Measurements from ENCODE around the gene GRAP2. TPM values are rescaled to one million over a fixed set of nuclear protein-coding genes. Genes with fewer than 3 reads are reported as not detected.

Gene GRAP2
- total RNA-seq, 1 donor from 2014 or later: 10.1 TPM

GRCh38 chr22:39927544-39927943, 26.7 kb downstream of the GRAP2 start:
- peaks cover 57% of the 10 kb centered on the region for H3K27me3 ChIP-seq
- no peak for ATAC-seq
- H3K27ac ChIP-seq: no peak overlapping the region
- no peaks in the 10 kb centered on the region for H3K9me3 ChIP-seq
- TF ChIP-seq, protein P1, sequence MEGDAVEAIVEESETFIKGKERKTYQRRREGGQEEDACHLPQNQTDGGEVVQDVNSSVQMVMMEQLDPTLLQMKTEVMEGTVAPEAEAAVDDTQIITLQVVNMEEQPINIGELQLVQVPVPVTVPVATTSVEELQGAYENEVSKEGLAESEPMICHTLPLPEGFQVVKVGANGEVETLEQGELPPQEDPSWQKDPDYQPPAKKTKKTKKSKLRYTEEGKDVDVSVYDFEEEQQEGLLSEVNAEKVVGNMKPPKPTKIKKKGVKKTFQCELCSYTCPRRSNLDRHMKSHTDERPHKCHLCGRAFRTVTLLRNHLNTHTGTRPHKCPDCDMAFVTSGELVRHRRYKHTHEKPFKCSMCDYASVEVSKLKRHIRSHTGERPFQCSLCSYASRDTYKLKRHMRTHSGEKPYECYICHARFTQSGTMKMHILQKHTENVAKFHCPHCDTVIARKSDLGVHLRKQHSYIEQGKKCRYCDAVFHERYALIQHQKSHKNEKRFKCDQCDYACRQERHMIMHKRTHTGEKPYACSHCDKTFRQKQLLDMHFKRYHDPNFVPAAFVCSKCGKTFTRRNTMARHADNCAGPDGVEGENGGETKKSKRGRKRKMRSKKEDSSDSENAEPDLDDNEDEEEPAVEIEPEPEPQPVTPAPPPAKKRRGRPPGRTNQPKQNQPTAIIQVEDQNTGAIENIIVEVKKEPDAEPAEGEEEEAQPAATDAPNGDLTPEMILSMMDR (IDR thresholded peaks at IDR 0.05): peak; percentile 7
- peak overlapping the region; percentile 13 for H3K4me3 ChIP-seq
- no peak for DNase-seq
- H3K36me3 ChIP-seq: no peaks in the 10 kb centered on the region
- intact Hi-C loops (cut with DNase I): no loop called here
- peaks cover 6% of the 10 kb centered on the region for H3K4me1 ChIP-seq

DNA sequence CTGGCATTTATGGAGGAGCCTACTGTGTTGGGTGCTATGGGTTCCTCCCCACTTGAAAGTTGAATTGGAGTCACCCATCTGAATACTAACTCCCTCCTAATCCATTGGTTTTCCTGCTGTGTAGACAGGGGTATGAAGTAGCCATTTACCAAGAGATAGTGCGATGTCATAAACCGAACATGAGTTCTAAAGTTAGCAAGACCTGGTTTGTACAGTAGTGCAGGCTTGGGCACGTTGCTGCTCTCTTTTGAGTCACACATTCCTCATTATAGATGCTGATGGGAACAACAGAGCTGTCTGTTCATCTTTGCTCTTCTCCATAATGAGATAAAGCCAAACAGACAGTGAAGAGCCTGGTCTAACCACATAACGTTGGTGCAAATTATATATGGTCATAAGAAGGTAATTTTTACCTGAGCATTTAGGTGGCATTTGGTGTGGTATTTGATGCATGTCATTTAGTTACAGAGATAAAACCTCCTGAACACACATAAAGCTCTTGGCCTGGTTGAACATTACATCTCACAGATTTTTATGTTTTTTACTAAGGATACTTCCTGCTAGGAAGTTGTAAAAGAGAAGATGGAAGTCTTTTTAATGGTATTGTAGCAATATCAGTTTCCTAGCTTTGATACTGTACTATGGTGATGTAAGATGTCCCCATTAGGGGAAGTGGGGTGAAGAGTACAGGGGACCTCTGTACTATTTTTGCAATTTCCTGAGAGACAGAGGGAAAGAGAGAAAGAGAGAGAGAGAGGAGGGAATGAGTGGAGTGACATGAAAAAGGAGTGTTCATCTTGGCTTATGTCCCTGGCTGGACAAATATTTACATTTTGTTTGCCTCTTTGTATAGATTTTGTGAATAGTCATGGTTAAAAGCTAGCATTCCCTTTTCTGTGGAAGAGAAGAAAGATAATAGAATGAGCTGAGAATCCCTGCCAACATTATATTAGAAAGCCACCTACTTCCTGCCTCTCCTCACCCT, 27.9 kb downstream of the GRAP2 start:
- H3K27me3 ChIP-seq: peaks cover 54% of the 10 kb centered on the region
- no peaks in the 10 kb centered on the region for H3K36me3 ChIP-seq
- peaks cover 6% of the 10 kb centered on the region for H3K4me1 ChIP-seq
- intact Hi-C loops (cut with DNase I): no loop called here
- H3K9me3 ChIP-seq: no peaks in the 10 kb centered on the region
- H3K27ac ChIP-seq: no peak overlapping the region
- TF ChIP-seq, protein P1 (IDR thresholded peaks at IDR 0.05): no peak
- no peak for DNase-seq
- ATAC-seq: peak; percentile 70
- no peak overlapping the region for H3K4me3 ChIP-seq

DNA sequence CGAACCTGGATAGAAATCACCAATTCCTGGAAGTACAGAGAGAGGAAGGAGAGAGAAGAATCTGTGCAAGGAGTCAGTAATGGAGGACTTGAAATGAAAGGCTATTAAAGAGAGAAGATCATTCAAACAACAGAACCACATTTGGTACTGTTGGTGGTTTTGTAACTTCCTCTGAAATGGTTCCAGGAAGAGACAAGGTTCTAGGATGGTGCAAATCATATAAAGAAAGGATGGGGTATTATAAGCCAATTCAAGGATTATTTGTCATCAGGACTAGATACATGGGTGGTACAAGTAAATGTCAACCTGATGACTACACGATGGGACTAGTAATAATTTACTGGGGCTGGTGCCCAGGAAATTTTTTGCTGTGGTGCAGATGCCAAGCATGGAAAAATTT, 30.4 kb downstream of the GRAP2 start:
- TF ChIP-seq, protein P1 (IDR thresholded peaks at IDR 0.05): no peak
- intact Hi-C loops (cut with DNase I): no loop called here
- DNase-seq: no peak
- Histone ChIP-seq H3K27ac (no peak overlapping the region), H3K4me3 (no peak overlapping the region), H3K9me3 (no peaks in the 10 kb centered on the region), H3K27me3 (peaks cover 41% of the 10 kb centered on the region), H3K36me3 (no peaks in the 10 kb centered on the region), H3K4me1 (no peaks in the 10 kb centered on the region)
- no peak for ATAC-seq

- DNase-seq (no peak), ATAC-seq (no peak)
- H3K27ac ChIP-seq: no peak overlapping the region
- H3K36me3 ChIP-seq: no peaks in the 10 kb centered on the region
- no peaks in the 10 kb centered on the region for H3K4me1 ChIP-seq
- peaks cover 42% of the 10 kb centered on the region for H3K27me3 ChIP-seq
- intact Hi-C loops (cut with DNase I): no loop called here
- TF ChIP-seq, protein P1 (IDR thresholded peaks at IDR 0.05): no peak
- H3K4me3 ChIP-seq: no peak overlapping the region
- no peaks in the 10 kb centered on the region for H3K9me3 ChIP-seq
These were observed 31.3 kb downstream of the GRAP2 start for GRCh38 chr22:39932166-39932565.

DNA sequence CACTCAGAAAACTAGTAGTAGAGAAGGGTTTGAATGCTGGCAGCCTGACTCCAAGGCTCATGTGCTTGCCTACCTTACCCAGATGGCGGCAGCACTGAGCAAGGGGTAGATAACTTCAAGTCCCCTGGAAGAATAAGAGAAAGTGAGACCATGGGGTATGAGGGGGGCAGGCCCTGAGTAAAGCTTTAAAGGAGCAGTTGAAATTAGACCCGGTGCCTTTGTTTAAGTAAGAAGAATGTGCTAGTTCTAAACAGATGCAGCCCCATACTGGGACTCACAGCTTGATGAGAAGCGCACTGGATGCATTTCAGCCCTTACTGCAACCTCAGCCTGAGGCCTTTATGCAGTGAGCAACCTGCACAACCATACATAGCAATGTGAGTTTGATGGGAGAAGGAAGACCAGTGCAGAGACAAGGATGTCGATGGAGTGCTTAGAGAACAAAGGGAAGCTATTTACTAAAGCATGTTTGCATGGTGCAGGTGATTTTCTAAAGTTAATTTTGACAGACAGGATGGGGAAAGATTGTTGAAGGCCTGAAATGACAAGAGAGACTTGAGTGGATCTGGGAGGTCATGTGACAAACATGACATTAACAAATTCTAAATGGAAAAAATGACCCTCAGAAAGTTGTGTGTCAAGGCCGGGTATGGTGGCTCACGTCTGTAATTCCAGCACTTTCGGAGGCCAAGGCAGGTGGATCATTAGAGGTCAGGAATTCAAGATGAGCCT, 32.2 kb downstream of the GRAP2 start:
- intact Hi-C loops (cut with DNase I): no loop called here
- DNase-seq: no peak
- H3K9me3 ChIP-seq: no peaks in the 10 kb centered on the region
- H3K4me3 ChIP-seq: no peak overlapping the region
- no peak overlapping the region for H3K27ac ChIP-seq
- ATAC-seq: peak; percentile 65
- TF ChIP-seq, protein P1 (IDR thresholded peaks at IDR 0.05): peak; percentile 56
- no peaks in the 10 kb centered on the region for H3K4me1 ChIP-seq
- H3K36me3 ChIP-seq: no peaks in the 10 kb centered on the region
- H3K27me3 ChIP-seq: peaks cover 51% of the 10 kb centered on the region

All from upper lobe of right lung (tissue), 1 donor.